Panc1 (cell line): Measurements from ENCODE around the gene RBPJL. TPM values are rescaled to one million over a fixed set of nuclear protein-coding genes. Genes with fewer than 3 reads are reported as not detected.

Experiments used
- ATAC-seq: fragments of 200-7000 bp; cut with Tn5 transposase; 2 replicates; pipeline ENCODE4 v1.9.1; 2020; ENCODE audit warnings: mild to moderate bottlenecking, moderate library complexity
- BruUV-seq: library from RNA; stranded (reverse); fragments of 400-500 nt; replicated peaks from 2 replicates; lab custom pipeline; 2021; lab: Mats Ljungman, UMichigan
- CTCF ChIA-PET: fragments of 300-600 bp; sonication (Branson Sonifier 250); formaldehyde crosslinking; loops from one replicate; lab custom pipeline; 2022; ENCODE audit warnings: antibody characterized with exemption; lab: Charles Lee
- POLR2A ChIA-PET: fragments of 300-600 bp; sonication (Branson Sonifier 250); formaldehyde crosslinking; loops from one replicate; lab custom pipeline; 2022; ENCODE audit warnings: antibody characterized with exemption; lab: Charles Lee
- DNase-seq: peaks from one replicate; pipeline ENCODE4 v3.0.0-alpha.2; 2010; ENCODE audit warnings: low read depth, low spot score
- H3K27ac ChIP-seq: 2 replicates; pipeline ENCODE4 v1.5.1; 2011; ENCODE audit warnings: mild to moderate bottlenecking, low read length, inconsistent platforms
- H3K27me3 ChIP-seq: fragments of 200-500 bp; sonication (Bioruptor generic); 2 replicates; pipeline ENCODE4 v1.6.0; 2014; ENCODE audit warnings: low read length, inconsistent platforms; ENCODE audit not compliant: control insufficient read depth, insufficient read depth
- H3K36me3 ChIP-seq: fragments of 200-500 bp; sonication (Bioruptor generic); 2 replicates; pipeline ENCODE4 v1.5.1; 2014; ENCODE audit warnings: inconsistent platforms, mild to moderate bottlenecking, low read length, moderate library complexity; ENCODE audit not compliant: control insufficient read depth, insufficient read depth
- H3K4me1 ChIP-seq: 2 replicates; pipeline ENCODE4 v1.5.1; 2011; ENCODE audit warnings: inconsistent platforms, mild to moderate bottlenecking, low read length, moderate library complexity; ENCODE audit not compliant: control insufficient read depth, insufficient read depth
- H3K4me3 ChIP-seq, 2 experiments: 2 replicates each; pipeline ENCODE4 v1.5.1; 2011 to 2012; ENCODE audit warnings: low read depth in 2 of 2, low read length in 2 of 2, mild to moderate bottlenecking in 2 of 2, inconsistent platforms in 1 of 2, moderate library complexity in 1 of 2
- H3K9me3 ChIP-seq: fragments of 200-500 bp; sonication (Bioruptor generic); 2 replicates; pipeline ENCODE4 v1.5.1; 2014; ENCODE audit warnings: low read depth, mild to moderate bottlenecking, inconsistent platforms, low read length, moderate library complexity; ENCODE audit not compliant: control insufficient read depth, insufficient read depth
- CTCF ChIP-seq: fragments of 450-650 bp; IDR thresholded peaks from 2 replicates; pipeline ENCODE4 v1.5.1; 2017; ENCODE audit warnings: mild to moderate bottlenecking
- POLR2AphosphoS5 ChIP-seq: IDR thresholded peaks from 2 replicates; pipeline ENCODE4 v1.6.1; 2012; ENCODE audit warnings: mild to moderate bottlenecking, low read depth, low read length, moderate library complexity
- REST ChIP-seq, 2 experiments: IDR thresholded peaks; 2 replicates each; pipeline ENCODE4 v1.6.1; 2011 to 2012; ENCODE audit warnings: low read depth in 2 of 2, control low read depth in 1 of 2, low read length in 1 of 2, mild to moderate bottlenecking in 1 of 2, moderate library complexity in 1 of 2; ENCODE audit not compliant: insufficient read depth in 1 of 2
- SIN3A ChIP-seq: IDR thresholded peaks from 2 replicates; pipeline ENCODE4 v1.6.1; 2012; ENCODE audit warnings: low read depth, mild to moderate bottlenecking, low read length, moderate library complexity, borderline replicate concordance; ENCODE audit not compliant: insufficient read depth
- TCF7L2 ChIP-seq: IDR thresholded peaks from 2 replicates; pipeline ENCODE4 v1.6.1; 2011; ENCODE audit warnings: mild to moderate bottlenecking, low read depth, low read length, inconsistent platforms
- in situ Hi-C: cut with HindIII; loops from 2 replicates; pipeline ENCODE4 v1.10.0; 2016; ENCODE audit warnings: low sequenced_read_pairs, low pct_unique_long_range_greater_than_20kb
- intact Hi-C: fragments of 100-400 bp; cut with micrococcal nuclease; formaldehyde crosslinking; loops from one replicate; pipeline ENCODE4 v1.10.0; 2022; ENCODE audit not compliant: unreplicated experiment
- total RNA-seq: library from RNA; stranded (reverse); gene quantifications from one replicate; pipeline ENCODE4 v1.2.1, GENCODE V29; 2021; ENCODE audit not compliant: unreplicated experiment

Gene RBPJL
- total RNA-seq, 1 experiment from 2014 or later = 0.18 TPM

- no TSS peak for BruUV-seq
- in situ Hi-C loops (no loop called here), intact Hi-C loops (no loop called here)
- ATAC-seq (no peak), DNase-seq (no peak)
- Histone ChIP-seq H3K4me1 (peaks cover 16% of the 10 kb centered on the region), H3K4me3 (no peak overlapping the region), H3K9me3 (no peaks in the 10 kb centered on the region), H3K27ac (no peak overlapping the region), H3K27me3 (no peaks in the 10 kb centered on the region), H3K36me3 (no peaks in the 10 kb centered on the region)
- TF ChIP-seq SIN3A (no peak), POLR2AphosphoS5 (no peak), TCF7L2 (no peak), CTCF (no peak), REST (IDR thresholded peaks at IDR 0.05; ENCODE audit: insufficient read depth in 1 of 2, low read depth in 2 of 2, low read length in 1 of 2) (no peak)
- CTCF ChIA-PET = no interaction called here
- POLR2A ChIA-PET = interaction anchor here (0.6 kb wide), 2 partner anchors 30 to 445 kb away, joined by 3 to 12 read pairs; no protein-coding TSS in a partner anchor
Measured at GRCh38 chr20:45355209-45356084, 48.8 kb downstream of the RBPJL start.

- H3K4me3 ChIP-seq = no peak overlapping the region
- in situ Hi-C loops = no loop called here
- DNase-seq = no peak
- BruUV-seq = no TSS peak
- peaks cover 27% of the 10 kb centered on the region for H3K4me1 ChIP-seq
- H3K36me3 ChIP-seq = no peaks in the 10 kb centered on the region
- H3K27me3 ChIP-seq = no peaks in the 10 kb centered on the region
- no peak for ATAC-seq
- TF ChIP-seq POLR2AphosphoS5 (no peak), CTCF (no peak), REST (IDR thresholded peaks at IDR 0.05; ENCODE audit: insufficient read depth in 1 of 2, low read depth in 2 of 2, low read length in 1 of 2) (no peak), TCF7L2 (no peak), SIN3A (no peak)
- H3K27ac ChIP-seq = no peak overlapping the region
- ChIA-PET CTCF (interaction anchor here (1.7 kb wide), 1 partner anchor 78 kb away, joined by 5 read pairs; no protein-coding TSS in a partner anchor), POLR2A (no interaction called here)
- H3K9me3 ChIP-seq = no peaks in the 10 kb centered on the region
- intact Hi-C loops = no loop called here
Measured at GRCh38 chr20:45358282-45359068, 51.8 kb downstream of the RBPJL start.
